HG02943 (cell line): ENCODE results near the gene PLGRKT.
"Not testable (repeated sequence)": the region's sequence is repeated elsewhere in the genome, so short reads cannot be mapped to it uniquely, and the experiment has no call there.

Experiments used
- ATAC-seq: cut with Tn5 transposase; IDR thresholded peaks from one replicate; pipeline ENCODE4 v1.9.1; 2021; ENCODE audit warnings: mild to moderate bottlenecking, low read depth, moderate library complexity; ENCODE audit not compliant: unreplicated experiment

The PLGRKT gene

DNA sequence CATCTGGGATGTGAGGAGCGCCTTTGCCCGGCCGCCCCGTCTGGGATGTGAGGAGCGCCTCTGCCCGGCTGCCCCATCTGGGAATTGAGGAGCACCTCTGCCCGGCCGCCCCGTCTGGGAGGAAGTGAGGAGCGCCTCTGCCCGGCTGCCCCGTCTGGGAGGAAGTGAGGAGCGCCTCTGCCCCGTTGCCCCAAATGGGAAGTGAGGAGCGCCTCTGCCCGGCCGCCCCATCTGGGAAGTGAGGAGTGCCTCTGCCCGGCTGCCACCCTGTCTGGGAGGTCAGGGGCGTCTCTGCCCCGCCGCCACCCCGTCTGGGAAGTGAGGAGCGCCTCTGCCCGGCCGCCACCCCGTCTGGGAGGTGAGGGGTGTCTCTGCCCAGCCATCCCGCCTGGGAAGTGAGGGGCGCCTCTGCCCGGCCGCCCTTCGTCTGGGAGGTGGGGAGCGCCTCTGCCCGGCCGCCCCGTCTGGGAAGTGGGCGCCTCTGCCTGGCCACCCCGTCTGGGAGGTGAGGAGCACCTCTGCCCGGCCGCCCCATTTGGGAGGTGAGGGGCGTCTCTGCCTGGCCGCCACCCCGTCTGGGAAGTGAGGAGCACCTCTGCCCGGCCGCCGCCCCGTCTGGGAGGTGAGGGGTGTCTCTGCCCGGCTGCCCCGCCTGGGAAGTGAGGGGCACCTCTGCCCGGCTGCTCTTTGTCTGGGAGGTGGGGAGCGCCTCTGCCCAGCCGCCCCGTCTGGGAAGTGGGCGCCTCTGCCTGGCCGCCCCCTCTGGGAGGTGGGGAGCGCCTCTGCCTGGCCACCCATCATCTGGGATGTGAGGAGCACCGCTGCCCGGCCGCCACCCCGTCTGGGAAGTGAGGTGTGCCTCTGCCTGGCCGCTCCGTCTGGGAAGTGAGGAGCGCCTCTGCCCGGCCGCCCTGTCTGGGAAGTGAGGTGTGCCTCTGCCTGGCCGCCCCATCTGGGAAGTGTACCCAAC, 3.6 kb downstream of the PLGRKT start:
- ATAC-seq, result not testable (repeated sequence)

DNA sequence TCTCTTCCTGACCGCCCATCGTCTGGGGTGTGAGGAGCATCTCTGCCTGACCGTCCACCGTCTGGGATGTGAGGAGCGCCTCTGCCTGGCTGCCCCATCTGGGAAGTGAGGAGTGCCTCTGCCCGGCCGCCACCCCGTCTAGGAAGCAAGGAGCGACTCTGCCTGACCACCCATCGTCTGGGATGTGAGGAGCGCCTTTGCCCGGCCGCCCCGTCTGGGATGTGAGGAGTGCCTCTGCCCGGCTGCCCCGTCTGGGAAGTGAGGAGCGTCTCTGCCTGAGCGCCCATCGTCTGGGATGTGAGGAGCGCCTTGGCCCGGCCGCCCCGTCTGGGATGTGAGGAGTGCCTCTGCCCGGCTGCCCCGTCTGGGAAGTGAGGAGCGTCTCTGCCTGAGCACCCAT, 4.4 kb downstream of the PLGRKT start:
- not testable (repeated sequence) for ATAC-seq

DNA sequence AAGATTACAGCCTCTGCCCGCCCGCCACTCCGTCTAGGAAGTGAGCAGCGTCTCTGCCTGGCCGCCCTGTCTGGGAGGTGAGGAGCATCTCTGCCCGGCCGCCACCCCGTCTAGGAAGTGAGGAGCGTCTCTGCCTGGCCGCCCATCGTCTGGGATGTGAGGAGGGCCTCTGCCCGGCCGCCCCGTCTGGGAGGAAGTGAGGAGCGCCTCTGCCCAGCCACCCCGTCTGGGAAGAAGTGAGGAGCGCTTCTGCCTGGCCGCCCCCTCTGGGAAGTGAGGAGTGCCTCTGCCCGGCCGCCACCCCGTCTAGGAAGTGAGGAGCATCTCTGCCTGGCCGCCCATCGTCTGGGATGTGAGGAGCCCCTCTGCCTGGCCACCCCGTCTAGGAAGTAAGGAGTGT, 4.8 kb downstream of the PLGRKT start:
- ATAC-seq, result not testable (repeated sequence)

DNA sequence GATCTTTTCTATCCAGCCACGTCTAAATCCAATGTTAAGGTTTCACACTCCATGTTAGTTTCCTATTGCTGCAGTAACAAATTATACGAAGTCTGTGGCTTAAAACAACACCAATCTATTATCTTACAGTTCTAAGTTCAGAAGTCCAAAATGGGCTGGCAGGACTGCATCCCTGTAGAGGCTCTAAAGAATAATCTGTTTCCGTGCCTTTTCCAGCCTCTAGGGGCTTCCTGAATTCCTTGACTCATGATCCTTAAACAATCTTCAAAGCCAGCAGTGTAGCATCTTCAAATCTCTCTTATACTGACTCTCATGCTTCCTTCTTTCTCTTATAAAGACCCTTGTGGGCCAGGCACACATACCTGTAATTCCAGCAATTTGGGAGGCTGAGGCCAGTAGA, 6.8 kb downstream of the PLGRKT start:
- ATAC-seq, result no peak

DNA sequence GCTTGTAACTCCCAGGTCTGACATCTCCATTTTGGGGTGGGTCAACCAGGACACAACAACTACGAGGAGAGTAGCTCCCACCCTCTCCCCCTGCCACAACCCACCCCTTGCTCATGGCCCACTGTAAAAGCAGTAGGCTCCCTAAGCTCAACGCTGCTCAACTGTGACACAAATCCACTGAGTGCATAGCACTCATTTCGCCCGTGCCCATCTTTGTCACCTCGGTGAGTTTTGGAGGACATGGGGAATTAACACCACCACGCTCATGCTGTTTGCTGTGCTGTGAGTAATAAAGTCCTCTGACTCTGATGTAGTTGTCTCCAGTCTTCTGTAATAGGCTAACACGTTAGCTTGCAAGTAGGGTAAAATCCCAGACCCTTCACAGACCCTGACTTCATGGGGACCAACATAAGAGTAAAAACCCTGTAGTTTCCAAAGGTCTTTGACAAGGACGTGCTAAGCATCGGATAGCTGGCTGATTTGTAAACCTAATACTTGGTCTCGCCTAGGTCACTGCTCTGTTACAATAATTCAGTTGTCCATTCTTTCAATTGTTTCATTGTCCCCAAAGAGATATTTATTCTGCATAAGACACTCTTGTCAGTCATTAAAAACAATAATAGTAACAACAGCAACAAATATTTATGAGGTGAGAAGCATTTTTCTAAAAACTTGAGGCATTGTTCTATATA, 7.7 kb downstream of the PLGRKT start:
- ATAC-seq, result no peak

DNA sequence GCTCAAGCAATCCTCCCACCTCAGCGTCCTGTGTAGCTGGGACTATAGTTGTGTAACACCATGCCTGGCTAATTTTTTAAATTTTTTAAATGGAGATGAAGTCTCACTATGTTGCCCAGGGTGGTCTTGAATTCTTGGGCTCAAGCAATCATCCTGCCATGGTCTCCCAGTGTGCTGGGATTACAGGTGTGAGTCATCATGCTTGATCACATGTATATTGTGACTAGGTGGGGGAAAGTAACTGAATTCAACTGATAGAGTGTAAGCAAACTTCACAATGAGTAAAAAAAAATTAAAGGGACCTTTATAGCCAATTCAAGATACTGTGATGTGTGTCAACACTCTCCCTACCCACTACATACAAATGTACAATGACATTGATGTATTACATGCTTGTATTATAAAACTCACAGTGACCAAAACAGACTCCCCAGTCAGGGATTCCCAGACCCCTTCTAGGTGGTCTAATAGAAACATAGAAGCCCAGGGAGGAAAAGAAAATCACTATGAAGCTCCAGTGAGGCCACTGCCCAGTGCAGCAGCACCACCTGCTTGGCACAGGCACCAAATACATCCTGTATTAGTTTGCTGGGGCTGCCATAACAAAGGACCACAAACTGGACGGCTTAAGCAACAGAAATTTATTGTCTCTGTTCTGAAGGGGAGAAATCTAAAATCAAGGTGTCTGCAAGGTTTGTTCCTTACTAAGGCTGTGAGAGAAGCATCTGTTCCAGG, 8.8 kb downstream of the PLGRKT start:
- no peak for ATAC-seq

DNA sequence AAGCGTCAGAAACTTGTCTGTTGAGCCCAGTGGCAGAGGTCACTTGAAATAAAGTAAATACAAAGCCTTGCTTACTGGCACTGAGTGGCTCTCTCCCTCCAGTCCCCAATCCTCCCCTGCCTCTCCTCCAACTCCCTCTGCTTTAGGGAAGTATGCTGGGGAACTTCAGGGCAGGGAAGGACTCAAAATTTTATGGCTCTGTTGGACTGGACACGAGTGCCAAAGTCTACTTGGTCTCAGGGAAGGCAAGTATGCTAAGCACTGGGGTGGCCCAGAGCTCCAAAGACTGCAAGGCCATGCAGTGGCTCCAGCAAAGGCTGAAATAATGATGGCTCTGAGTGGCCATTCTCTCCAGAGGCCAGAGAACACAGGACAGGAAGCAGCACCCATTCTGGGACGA, 9.6 kb downstream of the PLGRKT start:
- no peak for ATAC-seq

DNA sequence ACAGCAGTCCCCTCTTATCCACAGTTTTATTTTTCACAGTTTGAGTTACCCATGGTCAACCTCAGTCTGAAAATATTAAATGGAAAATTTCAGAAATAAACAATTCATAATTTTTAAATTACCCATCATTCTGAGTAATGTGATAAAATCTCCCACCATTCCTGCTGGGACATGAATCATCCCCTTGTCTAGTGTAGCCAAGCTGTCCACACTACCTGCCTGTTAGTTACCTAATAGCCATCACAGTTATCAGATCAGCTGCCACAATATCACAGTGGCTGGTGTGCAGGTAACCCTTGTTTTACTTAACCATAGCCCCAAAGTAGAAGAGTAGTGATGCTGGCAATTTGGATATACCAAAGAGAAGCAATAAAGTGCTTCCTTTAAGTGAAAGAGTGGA, 10.7 kb downstream of the PLGRKT start:
- no peak for ATAC-seq

DNA sequence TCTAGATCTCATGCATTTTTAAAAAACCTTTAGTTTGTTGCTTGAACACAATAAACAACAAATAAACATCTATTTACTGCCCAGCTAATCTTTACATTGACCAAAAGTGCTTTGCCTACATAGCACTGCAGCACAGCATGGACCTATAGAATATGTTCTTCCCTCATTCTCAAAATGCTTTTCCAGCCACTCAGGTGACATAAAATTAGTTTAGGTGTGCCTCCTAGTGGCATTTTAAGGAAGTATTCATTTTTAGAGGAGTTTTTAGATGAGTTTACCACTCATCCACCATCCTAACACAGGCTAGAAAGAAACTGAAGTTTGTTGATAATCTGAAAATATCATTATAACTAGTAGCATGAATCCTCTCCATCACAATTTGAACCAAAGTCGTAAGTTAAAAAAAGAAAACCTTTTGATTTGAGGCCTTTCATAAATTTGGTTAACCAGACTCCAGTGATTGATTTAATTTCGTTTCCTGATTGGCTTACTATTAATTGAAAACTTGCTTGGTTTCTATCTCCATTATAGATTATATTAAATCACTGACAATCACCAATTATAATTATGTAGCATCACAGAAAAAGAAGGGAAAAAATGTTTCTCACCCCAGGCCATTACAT, 12.6 kb downstream of the PLGRKT start:
- no peak for ATAC-seq

DNA sequence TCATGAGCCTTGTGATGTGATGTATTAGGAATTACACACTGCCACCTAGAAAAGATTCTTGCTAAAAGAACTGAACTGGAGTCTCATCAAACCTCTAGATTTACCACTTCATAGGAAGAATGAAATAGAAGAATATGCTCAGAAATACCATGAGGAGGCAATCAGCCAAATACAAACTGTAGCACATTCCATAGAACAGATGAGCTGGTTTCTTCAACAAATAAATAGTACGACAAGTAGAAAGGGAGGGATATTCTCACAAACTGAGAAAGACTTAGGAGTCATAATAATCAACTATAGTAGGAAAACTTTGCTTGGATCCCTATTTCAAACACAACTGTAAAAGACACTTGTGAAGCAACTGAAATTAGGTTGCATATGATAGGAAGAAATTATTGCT, 15.4 kb downstream of the PLGRKT start:
- ATAC-seq, result no peak

DNA sequence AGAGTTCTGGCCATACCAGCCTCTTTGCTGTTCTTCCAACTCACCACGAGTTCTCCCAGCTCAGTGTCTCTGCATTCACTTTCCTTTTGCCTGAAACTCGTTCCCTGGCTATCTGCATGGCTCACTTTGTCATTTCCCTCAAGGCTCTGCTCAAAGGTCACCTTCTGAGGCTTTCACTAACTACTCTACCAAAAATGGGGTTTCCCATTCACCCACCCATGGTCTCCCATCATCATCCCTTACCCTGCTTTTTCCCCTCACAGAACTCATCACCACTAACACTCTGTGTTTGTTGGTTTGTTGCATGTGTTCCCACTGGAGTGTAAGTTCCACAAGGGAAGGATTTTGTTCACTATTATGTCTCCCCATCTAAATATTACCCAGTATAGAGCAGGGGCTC, 16.6 kb downstream of the PLGRKT start:
- no peak for ATAC-seq

DNA sequence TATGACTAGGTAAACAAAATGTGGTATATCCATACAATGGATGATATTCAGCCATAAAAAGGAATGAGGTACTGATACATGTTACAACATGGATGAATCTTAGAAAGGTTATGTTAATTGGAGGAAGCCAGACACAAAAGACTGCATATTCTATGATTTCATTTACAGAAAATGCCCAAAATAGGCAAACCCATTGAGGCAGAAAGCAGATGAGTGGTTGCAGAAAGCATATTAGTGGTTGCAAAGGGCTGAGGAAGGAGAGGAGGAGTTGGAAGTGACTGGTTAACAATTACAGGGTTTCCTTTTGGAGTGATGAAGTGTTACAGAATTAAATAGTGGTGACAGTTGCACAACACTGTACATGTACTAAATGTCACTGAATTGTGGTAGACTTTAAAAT, 17.7 kb downstream of the PLGRKT start:
- ATAC-seq, result no peak

DNA sequence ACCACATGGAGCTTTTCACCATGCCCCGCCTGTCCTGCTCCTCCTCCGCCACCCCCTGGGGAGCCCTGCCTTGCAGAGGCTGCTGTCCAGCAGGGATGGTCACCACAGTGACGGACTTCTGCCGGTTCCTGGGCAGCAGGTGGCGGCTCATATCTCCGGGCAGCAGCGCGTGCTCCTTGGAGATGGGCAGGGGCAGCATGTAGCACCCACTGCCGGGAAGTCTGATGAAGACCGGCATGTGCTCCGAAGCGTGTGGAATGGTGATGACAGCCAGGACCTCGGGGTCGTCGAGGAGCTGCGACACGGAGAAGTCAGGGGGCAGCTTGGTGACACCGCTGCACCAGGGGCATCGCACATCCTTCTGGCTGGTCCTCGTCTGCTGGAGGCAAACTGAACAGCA, 19.2 kb downstream of the PLGRKT start:
- ATAC-seq, result no peak

DNA sequence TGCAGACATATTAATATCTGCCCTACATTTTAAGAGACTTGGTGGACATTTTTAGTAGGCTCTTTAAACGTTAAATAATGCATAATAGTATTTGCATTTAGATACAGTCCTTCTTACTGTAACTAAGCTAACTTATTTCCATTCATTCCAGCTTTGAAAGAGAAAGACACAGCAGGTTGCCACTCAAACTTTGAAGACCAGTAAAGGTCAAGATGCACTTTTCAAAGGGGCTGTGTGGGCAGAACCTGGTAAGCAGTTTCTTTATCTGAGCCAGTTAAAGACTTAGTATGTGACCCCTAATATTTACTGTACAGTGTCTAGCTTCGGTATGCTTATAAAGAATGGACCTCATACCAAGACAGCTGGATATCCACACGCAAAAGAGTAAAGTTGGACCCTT, 20.8 kb downstream of the PLGRKT start:
- no peak for ATAC-seq

DNA sequence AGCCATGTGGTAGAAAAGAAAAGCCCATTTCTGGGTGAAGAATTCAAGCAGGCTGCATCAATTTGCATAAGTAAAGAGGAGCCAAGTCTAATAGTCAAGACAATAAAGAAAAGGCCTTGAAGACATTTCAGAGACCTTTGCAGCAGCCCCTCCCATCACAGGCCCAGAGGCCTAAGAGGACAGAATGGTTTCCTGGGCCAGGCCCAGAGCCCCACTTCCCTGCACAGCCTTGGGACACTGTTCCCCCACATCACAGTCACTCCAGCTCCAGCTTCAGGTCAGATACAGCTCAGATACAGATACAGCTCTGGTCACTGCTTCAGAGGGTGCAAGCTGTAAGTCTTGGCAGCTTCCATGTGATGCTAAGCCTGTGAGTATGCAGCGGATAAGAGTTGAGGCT, 29.1 kb downstream of the PLGRKT start:
- no peak for ATAC-seq

DNA sequence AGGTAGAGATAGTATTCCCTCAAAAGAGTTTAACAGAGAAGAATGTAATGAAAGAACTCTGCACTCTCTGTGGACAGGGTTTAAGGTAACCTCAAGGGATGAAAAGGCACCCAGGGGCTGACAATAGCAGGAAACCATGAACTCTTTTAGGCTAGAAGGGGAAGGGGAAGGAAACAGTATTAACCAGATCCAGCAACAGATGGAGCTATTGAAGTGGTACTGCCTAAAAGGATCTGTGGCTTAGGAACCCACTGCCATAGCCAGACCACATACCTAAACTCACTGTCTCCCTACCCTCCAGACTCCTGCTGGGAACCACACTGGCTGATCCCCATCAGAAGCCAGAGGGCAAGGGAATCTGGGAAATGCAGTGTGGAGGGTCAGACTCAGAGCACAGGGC, 35.5 kb downstream of the PLGRKT start:
- ATAC-seq, result no peak

DNA sequence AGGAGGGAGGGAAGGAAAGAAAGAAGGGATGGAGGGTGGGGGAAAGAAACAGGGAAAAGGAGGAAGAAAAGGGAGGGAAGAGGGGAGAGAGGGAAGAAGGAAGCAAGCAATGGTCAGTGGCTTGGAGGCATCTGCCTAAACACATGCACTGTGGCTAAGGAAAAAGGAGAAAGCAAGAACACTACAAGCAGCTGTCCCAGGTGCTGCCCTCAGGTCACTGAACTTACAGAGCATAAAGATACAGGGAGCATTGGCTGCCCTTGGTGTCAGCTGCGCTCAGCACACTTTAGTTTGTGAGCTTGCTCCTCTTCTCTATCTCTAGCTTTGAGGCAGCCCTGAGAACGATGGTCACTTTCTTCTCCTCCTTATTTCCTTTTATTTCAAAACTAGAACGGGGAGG, 40.2 kb downstream of the PLGRKT start:
- not testable (repeated sequence) for ATAC-seq

DNA sequence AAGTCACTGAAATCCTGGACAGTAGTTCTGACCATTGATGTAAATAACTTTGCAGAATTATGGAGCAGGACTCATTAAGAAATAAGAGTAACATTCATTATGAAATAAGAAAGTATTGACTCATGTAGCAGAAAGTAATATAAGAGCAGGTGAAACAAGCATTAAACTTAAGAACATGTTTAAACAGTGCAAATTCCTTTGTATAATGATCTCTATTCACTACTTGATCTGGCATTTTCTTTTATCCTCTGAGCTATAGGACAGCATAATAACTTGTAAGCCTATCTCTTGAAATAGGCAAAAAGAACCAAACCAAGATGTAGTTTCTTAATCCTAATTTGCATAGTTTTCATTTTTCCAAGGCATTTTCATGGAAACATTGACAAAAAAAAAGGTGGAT, 42.3 kb downstream of the PLGRKT start:
- ATAC-seq, result no peak

DNA sequence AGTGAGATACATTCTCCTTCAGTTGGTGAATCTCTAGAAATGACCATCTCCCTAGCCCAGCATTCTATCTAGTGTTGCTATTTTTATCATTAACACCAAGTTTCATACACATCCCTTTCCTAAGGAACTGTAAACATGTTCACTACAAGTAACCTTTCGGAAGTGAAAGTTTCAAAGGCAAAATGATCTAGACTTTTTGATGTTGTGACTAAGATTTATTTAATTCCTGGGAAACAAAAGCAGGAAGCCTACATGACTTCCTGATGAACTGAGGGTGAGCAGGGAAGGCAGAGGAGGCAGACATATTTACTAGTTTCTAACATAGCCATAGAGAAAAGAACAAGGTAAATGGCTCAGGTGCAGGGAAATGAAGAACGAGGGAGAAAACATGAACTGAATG, 43.7 kb downstream of the PLGRKT start:
- not testable (repeated sequence) for ATAC-seq

DNA sequence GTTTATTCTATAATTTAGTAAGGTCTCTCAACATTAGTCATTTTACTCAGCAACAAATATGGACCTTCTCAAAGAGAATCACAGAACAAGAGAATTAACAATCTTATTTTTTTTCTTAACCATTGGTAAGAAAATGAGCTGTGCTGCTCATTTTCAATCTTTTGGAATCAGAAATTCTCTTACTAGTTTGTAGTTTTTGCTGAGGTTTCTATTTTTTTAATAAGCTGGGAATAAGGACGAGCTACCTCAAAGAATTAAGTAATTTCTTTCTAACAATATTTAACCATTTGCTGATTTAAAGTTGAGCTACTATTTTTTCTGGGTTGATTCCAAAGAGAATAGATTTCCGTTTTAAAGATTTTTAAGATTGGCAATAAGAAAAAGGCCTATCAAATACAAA, 44.2 kb downstream of the PLGRKT start:
- ATAC-seq, result no peak

DNA sequence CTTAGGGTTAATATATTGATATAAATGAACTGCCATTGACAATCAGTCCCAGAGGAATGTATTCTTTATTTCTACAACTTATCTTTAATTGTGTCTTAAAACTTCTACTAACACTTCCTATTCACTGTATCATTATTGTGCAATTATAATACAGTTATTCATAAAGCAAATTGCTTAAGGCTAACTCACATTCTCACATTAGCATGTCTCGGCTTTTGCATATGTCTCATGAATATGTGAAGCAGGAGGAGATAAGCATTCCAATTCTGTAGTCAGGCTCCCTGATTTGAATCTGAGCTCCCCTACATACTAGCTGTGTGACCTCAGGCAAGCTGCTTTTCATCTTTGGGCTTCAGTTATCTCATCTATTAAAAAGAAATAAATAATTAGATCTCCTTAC, 45.4 kb downstream of the PLGRKT start:
- ATAC-seq, result no peak
